A204.1 (cell line): ENCODE results near the gene RD3L.

Experiments
- FAIRE-seq: peaks from 2 replicates; lab custom pipeline; 2012; peaks lifted over from hg19 to GRCh38; lab: Jason Lieb, UNC

The RD3L gene

DNA sequence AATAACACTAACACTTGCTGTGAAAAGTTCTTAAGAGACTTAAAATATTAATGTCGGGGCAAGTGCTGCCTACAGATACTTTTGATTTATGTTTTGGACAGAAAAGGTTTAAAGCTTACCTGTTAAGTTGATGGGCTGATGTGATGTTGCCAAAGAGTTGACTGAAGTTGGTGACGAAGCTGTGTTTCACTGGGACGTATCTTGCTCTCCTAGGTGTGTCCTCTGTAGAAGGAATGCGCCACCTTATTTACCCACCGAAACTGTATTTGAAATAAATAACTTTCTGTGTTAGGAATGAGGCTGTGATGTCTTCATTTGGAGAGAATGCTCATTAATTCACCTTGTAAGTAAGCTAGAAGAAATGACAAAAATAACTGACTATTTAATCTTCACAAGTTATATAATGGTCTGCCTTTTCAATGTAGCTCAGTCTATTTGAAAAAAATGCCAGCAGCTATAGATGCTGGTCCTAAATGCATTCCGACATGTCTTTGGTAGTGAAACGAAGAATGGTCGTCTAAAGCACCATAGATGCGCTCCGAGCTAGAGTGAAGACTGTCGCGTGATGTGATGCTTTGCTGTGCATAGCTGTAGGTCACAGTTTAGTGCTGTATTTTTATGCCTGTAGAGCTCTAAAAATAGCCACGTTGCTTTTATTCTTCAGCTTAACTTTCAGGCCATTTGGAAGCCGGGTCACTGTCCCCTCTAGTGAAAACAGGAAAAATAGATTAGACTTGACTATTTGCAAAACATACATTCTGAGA is at the start of gene RD3L:
Gene RD3L (minus strand): TSS at position 557 of the 764 bp plus-strand sequence. CDS start 834 bp downstream, outside the sequence.
- no peak for FAIRE-seq

DNA sequence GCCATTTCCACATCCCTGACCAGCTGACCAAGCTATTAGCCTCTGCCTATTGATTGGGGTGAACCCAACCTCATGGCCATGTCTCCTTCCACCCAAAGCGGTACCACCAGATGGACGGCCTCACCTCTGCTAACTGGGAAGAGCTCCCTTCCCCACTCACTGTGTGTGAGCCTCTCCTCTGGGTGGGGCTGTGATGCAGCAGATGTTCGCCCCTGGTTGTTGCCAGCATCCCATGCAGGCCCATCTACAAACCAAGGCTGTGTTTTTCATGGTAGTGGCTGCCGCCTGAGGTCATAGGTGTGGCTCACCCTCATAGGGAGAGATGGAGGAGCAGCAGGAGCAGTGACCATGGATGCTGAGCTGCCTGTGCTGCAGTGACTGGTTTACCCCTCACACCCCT is 47.6 kb upstream of the RD3L start:
- no peak for FAIRE-seq

DNA sequence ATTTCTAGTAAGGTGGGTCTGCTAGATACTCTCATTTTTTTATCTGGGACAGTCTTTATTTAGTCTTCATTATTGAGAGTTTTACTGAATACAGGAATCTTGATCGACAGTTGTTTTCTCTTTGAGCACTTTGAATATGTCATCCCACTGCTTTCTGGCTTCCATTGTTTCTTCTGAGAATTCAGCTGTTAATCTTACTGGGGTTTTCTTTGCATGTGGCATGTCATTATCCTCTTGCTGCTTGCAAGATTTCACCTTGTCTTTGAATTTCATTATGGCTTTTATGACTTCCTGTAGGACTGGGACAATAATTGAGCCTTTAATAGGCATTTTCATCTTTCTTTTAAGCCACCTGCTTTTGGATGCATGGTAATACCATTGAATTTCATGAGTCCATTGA is 46.7 kb upstream of the RD3L start:
- no peak for FAIRE-seq

DNA sequence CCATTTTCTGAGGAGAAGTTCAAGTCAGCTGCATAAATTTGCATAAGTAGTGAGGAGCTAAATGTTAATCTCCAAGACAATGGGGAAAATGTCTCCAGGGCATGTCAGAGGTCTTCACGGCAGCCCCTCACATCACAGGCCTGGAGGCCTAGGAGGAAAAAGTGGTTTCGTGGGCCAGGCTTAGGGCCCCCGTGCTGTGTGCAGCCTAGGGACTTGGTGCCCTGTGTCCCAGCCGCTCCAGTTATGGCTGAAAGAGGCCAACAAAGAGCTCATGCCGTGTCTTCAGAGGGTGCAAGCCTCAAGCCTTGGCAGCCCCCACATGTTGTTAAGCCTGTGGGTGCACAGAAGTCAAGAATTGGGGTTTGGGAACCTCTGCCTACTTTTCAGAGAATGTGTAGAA is 41.9 kb upstream of the RD3L start:
- no peak for FAIRE-seq

DNA sequence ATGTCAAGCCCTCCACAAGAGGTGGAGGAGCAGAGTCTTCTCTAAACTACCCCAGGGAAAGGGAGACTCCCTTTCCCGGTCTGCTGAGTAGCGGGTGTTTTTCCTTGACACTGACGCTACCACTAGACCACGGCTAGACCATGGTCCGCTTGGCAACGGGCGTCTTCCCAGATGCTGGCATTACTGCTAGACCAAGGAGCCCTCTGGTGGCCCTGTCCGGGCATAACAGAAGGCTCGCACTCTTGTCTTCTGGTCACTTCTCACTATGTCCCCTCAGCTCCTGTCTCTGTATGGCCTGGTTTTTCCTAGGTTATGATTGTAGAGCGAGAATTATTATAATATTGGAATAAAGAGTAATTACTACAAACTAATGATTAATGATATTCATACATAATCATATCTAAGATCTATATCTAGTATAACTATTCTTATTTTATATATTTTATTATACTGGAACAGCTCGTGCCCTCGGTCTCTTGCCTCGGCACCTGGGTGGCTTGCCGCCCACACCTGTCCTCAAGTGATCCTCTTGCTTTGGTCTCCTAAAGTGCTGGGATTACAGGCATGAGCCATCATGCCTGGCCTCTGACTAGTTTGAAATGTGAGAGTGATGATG is 38.4 kb upstream of the RD3L start:
- FAIRE-seq, result peak; percentile 44

DNA sequence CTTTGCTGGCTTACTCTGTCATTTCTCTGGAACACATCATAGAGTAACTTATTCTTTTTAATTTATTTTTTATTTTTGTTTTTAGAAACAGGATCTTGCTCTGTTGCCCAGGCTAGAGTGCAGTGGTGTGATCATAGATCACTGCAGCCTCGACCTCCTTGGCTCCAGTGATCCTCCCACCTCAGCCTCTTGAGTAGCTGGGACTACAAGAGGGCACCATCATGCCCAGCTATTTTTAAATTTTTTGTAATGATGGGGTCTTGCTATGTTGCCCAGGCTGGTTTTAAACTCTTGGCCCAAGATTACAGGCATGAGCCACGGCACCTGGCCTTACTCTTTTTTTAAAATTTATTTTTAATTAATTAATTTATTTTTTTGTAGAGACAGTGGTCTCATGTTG is 32.2 kb upstream of the RD3L start:
- FAIRE-seq, result no peak

DNA sequence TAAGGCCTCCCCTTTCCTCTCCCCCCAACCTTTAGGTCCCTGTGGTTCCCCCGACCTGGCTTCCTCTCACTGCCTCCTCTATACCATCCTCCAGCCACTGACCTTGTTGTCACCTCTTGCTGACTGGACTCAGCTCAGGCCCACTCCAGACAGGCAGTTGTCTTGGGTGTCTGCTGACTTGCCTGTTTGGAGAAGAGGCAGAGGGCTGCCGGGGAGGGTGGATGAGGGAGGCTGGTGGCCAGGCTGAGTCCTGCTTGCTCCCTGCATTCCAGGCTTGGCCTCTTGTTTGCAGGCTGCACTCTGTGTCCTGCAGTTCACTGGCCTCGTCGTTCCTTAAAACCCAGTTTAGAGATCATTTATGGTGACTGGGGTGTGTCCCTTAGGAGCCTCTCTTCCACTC is 31.0 kb upstream of the RD3L start:
- no peak for FAIRE-seq

DNA sequence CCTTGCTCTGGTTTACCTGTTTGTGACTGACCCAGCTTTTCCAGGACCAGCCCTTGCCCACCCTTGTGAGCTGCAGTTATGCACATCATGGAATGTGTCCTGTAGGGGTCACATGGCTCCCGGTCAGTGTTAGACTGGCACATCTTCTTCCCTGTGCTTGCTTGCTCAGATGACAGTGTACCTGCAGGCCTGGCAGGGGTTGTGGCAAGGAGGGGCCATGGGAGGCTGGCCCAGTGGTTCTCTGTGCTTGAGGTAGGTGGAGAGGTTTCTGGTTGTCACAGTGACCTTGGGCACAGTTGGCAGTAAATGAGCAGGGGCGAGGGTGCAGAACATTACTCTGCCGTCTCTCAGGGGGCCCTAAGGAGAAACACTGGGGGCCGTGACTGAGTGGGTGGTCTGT is 27.6 kb upstream of the RD3L start:
- FAIRE-seq, result no peak

DNA sequence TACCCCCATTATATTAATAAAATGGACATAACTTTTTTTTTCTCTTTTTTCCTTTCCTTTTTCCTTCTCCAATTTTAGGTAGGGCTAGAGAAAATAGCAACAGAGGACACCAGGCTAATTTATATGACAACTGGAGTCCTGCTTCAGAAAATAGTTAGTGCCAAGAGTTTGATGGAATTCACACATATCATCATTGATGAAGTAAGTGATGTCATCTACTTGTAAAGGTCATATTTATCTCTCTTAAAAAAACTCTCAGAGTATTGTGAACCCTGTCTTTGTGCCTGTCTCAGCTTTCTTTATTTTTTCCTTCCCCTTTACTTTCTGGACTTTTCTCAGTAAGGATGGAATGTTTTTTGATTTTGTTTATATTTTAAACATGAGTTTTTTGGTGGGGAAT is 24.3 kb upstream of the RD3L start:
- FAIRE-seq, result no peak

DNA sequence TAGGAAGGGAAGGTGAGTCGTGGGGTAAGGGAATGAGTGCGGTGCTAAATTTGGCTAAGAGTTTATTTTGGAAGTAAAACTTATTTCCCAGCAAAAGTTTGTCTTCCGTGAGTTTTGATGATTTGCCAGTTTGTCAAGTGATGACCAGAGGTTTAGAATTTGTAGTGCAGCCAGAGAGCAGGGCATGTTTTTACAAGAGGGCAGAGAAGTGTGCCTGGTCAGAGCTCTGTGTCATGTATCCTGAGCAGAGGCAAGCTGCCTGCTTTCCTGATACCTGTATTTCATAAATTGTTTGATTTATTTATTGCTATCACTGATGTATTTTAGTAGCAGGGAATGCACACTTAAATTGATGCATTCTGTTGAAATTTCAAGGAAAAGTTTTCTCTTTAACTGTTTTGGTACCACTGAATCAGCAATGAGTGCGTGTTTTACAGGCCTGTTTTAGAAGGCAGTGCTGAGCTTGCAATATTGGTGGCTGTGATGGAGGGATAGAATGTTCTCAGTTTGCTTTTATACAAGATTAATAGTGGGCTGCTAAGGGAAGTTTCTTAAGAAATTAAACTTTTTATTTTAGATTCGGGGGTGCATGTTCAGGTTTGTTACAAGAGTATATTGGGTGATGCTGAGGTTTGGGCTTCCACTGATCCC is 19.7 kb upstream of the RD3L start:
- FAIRE-seq, result no peak

DNA sequence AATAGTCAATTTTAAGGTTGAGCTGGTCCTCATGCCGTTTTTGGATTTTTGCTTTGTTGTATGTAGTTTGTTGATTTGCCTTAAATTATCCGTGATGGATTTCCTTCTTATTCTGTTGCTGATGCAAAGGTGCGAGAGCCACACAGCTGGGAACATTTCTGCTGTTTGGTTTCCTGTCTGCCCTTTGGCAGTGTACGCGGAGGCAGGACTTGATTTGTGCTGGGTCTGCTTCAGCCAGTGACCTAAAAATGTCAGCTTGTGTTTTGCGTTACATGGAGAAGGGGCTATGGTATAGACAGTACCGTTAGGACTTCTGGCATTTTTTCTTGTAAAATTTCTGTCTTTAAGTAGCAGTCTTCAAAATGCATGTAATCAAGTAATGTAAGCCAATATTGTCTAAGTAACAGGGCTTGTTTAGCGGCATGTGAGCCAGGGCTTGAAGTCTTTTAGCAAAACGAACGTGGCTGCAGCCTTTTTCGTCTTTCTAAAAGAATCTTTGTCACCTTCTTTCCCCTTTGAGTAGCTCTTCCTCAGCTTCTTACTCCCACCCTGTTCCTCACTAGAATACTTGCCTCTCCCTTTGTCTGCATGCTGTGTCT is 18.2 kb upstream of the RD3L start:
- FAIRE-seq, result no peak

DNA sequence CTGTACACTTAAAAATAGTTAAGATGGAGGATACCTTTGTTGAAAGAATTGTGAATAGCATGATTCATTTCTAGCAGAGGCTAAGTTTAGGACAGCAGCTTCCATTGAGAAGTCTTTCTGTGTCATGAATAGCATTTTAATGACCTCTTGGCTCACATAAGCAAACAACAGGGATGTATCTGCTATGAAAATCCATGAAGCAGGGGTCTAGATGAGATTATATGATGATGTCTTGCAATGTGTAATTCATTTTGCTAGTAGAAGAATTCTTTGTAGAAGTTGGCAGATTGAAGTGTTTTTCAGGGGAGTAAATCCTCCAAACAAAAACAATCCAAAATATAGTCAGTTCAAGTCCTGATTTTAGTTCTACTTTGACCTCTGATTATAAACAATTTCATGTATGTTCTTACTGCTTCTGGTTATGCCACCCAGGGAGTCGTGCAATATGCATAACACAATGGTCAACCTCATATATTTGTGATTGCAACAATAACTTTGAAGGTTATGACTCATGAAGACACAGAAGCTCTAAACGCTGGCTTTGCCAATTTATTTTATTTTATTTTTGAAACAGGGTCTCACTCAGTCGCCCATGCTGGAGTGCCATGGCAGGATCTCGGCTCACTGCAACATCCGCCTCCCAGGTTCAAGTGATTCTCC is 6.9 kb upstream of the RD3L start:
- no peak for FAIRE-seq

DNA sequence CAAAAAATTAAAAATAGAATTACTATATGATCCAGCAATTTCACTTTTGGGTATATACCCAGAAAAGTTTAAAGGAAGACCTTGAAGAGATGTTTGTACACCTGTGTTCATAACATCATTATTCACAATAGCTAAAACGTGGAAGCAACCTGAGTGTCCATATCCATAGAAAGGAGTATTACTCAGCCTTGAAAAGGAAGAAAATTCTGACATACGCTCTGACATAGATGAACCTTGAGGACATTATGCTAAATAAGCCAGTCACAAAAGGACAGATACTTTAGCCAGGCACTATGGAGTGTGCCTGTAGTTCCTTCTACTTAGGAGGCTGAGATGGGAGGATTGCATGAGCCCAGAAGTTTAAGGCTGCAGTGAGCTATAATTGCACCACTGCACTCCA is 6.1 kb upstream of the RD3L start:
- FAIRE-seq, result no peak

DNA sequence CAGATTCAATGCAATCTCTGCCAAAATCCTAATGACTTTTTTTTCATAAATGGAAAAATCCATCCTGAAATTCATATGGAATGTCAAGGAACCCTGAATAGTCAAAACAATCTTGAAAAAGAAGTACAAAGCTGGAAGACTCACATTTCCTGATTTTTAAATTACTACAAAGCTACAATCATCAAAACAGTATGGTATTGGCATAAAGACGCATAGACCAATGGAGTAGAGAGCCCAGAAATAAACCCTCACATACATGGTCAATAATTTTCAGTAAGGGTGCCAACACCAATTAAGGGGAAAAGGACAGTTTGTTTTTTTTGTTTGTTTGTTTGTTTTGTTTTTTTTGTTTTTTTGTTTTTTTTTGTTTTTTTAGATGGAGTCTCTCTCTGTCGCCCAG is 4.6 kb upstream of the RD3L start:
- FAIRE-seq, result no peak

DNA sequence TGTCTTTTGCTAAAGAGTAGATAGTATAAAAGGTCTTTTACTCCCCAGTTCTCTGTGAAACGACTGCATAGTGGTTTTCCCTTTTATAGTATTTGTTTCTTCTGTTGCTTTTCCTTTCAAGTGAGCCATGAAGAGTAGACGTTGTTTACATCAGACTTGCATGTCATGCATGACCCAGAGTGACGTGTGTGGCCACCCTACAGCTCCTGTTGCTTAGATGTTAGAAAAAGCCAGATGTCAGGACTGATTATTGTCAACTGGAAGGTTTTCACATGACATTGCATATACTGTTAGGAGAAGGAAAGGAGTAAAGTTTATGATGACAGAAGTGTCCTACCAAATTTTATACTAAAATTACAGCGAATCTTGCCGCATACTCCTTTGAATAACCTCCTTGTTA is 1.3 kb upstream of the RD3L start:
- no peak for FAIRE-seq

DNA sequence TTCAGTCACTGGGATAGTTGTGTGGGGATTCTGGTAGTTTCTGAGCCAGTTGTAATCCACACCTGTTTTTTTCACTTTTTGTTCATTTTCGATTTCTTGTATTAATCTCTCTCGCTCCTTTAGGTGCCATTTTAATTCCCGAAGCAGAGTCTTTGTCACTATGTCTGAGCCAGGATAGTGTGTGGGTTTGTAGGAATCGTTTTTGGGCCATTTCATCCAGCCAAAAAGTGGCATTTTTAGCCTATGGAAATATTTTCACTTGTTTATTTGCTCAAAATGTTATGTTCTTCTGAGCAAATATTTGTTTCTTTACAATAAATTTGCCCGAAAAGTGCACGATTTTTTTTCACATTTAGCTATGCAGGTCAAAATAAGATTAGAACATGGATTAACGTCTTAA is 867 bp downstream of the RD3L start:
- FAIRE-seq, result no peak

DNA sequence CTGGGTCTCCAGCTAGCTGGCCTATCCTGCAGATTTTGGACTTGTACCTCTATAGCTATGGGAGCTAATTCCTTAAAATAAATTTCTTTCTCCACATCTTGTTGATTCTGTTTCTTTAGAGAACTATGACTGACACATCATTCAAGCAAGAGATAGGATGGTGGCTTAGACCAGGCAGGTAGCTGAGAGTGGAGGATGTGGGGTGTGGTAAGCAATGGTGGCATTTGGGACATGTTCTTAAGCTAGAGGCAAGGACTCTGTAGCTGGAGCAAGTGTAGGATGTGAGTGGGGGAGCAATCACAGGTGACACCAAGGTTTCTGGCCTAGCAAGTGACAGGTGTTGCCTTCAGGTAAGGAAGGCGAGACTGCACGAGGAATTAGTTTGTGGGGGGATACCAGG is 7.2 kb downstream of the RD3L start:
- no peak for FAIRE-seq

DNA sequence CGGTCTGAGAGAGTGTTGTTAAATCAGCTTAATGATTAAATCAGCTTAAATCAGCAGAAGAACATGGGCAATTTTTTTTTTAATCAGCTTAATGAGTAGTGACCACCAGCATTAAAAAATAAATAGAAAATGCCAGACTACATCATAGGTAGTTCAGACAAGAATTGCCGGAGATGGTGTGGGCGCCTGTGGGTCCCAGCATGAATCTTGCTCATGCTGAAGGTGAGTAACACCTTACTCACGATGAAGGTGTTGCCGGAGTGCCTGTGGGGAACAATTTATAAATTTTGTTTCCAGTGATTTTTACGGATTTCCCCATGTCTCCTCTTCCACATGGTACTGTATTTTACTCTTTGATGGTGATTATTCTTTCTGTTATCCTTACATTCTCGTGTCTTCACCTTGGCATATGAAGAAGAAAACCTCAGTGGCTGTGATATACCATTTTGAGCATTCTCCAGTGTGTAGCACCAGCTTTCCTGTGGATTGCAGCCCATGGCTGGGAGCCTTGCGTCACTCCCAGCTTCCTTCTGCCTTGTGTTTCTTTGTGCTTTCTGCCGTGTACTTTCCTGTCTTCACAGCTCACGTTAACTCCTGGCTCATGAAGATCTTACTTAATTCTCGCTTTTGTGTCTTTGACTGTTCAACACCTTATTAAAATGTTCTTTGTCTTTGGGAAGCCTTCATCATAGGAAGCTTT is 9.4 kb downstream of the RD3L start:
- FAIRE-seq, result no peak

DNA sequence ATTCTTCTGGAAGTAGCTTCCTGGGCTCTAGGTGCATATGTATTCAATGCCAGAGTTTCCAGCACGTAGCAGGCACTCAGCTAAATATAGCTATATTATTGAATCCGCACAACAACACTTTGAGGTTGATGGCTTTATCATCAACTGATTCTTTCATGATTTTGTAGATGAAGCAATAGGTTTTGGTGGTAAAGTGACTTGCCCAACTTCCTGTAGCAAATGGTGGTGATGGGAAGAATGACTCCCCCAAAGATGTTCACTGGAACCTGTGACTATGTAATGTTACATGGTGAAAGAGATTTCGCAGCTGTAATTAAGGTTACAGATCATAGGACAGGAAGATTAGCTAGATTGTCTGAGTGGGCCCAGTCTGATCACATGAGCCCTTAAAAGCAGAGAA is 10.9 kb downstream of the RD3L start:
- no peak for FAIRE-seq

DNA sequence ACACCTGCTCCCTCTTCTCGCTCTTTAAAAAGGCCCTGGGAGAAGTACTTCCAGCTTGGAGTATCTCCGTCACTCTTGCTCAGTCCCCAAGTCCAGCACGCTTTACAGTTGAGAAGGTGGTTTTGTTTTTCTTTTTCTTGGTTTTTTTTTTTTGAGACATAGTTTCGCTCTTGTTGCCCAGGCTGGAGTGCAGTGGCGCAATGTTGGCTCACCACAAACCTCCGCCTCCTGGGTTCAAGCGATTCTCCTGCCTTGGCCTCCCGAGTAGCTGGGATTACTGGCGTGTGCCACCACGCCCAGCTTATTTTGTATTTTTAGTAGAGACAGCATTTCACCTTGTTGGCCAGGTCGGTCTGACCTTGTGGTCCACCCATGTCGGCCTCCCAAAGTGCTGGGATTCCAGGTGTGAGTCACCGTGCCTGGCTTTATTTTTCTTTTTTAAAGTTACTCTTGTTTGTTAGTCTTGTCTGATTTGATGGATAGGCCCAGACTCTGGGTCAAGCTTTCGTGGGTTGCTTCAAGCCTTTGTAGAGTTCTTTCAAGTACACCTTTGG is 12.2 kb downstream of the RD3L start:
- no peak for FAIRE-seq

DNA sequence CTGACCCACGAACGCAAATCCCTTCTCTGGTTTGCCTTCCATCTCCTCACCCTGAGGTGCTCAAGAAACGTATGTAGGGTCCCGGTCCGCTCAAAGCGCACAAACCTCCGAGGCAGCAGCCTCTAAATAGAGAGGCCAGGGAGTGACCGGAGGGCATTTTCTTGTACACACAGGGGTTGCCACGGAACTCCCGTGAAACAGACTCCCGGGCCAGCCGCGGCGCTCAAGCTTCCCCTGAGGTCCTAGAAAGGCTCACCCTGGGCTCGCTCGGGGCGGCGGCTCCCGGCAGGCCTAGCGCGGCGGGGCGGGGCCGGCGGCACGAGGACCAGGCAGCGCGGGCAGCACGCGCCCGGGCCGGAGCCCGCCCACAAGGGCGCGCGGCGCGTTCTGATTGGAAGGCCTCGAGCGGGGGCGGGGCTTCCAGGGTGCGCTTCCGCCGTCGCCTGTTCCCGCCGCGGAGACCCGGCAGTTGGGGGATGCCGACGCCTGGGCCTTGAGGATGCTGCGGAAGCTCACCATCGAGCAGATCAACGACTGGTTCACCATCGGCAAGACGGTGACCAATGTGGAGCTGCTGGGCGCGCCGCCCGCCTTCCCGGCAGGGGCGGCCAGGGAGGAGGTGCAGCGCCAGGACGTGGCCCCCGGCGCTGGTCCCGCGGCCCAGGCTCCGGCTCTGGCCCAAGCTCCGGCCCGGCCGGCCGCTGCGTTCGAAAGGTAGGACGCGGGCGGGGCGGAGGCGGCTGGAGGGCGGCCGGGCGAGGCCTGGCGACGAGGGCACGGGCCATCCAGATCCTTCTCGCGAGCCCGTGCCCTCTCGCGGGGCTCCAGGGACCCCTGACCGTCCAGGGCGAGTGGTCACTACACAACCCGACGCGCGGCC is 14.1 kb downstream of the RD3L start, which contains the start of gene TDRD9:
Gene TDRD9 (plus strand): TSS at position 446 of the 880 bp plus-strand sequence. CDS start 54 bp downstream, at position 500.
- no peak for FAIRE-seq
